OCI-LY7 (cell line): ENCODE measurements around the gene SIRT6. TPM values are rescaled to one million over a fixed set of nuclear protein-coding genes. Genes with fewer than 3 reads are reported as not detected.
A peak's percentile ranks its signal among the peaks of the same experiment; 100 is the strongest.

ENCODE experiments used
- BruUV-seq: library from RNA; stranded (reverse); fragments of 400-500 nt; replicated peaks from 2 replicates; lab custom pipeline; 2021; lab: Mats Ljungman, UMichigan
- CTCF ChIA-PET: fragments of 300-600 bp; sonication (Branson Sonifier 250); formaldehyde crosslinking; loops from one replicate; lab custom pipeline; 2022; ENCODE audit warnings: antibody characterized with exemption; ENCODE audit not compliant: unreplicated experiment; lab: Charles Lee
- POLR2A ChIA-PET: fragments of 300-600 bp; sonication (Branson Sonifier 250); formaldehyde crosslinking; loops from one replicate; lab custom pipeline; 2022; ENCODE audit warnings: antibody characterized with exemption; lab: Charles Lee
- DNase-seq: peaks from one replicate; pipeline ENCODE4 v3.0.0-alpha.2; 2015; ENCODE audit warnings: low spot score
- H2AFZ ChIP-seq: fragments of 200-600 bp; sonication (generic), shearing (Covaris generic); 2 replicates; pipeline ENCODE4 v1.6.1; 2014; ENCODE audit warnings: mild to moderate bottlenecking, antibody characterized with exemption, low read length, moderate library complexity
- H3K27ac ChIP-seq: fragments of 200-600 bp; sonication (generic); 2 replicates; pipeline ENCODE4 v1.5.1; 2014; ENCODE audit warnings: mixed run types, low read depth, mild to moderate bottlenecking, moderate library complexity, low read length, inconsistent platforms; ENCODE audit not compliant: poor library complexity, severe bottlenecking
- H3K36me3 ChIP-seq: fragments of 200-600 bp; sonication (generic); 2 replicates; pipeline ENCODE4 v1.6.1; 2014; ENCODE audit warnings: mild to moderate bottlenecking, antibody characterized with exemption, low read length, moderate library complexity, mixed read lengths; ENCODE audit not compliant: insufficient read depth
- H3K4me1 ChIP-seq: fragments of 200-600 bp; sonication (generic); 2 replicates; pipeline ENCODE4 v1.5.1; 2014; ENCODE audit warnings: mild to moderate bottlenecking, low read length; ENCODE audit not compliant: insufficient read depth, poor library complexity, severe bottlenecking
- H3K4me2 ChIP-seq: fragments of 200-600 bp; sonication (generic); 2 replicates; pipeline ENCODE4 v1.6.1; 2014; ENCODE audit warnings: mild to moderate bottlenecking, low read length
- H3K4me3 ChIP-seq: fragments of 200-600 bp; sonication (generic); 2 replicates; pipeline ENCODE4 v1.5.1; 2014; ENCODE audit warnings: mild to moderate bottlenecking, low read depth, low read length; ENCODE audit not compliant: poor library complexity, severe bottlenecking
- H3K79me2 ChIP-seq: fragments of 200-600 bp; sonication (generic); 2 replicates; pipeline ENCODE4 v1.6.1; 2016; ENCODE audit warnings: low read depth, mild to moderate bottlenecking, low read length, moderate library complexity, mixed read lengths; ENCODE audit not compliant: insufficient read depth
- H3K9me2 ChIP-seq: fragments of 200-600 bp; sonication (generic); 2 replicates; pipeline ENCODE4 v1.6.1; 2016; ENCODE audit warnings: mild to moderate bottlenecking, low read length, mixed read lengths; ENCODE audit not compliant: insufficient read depth
- H3K9me3 ChIP-seq: fragments of 200-600 bp; sonication (generic); 2 replicates; pipeline ENCODE4 v1.6.1; 2014; ENCODE audit warnings: mild to moderate bottlenecking, mixed run types, low read length, mixed read lengths
- H4K20me1 ChIP-seq: fragments of 200-600 bp; sonication (generic); 2 replicates; pipeline ENCODE4 v1.6.1; 2014; ENCODE audit warnings: mild to moderate bottlenecking, antibody characterized with exemption, low read length, moderate library complexity, mixed read lengths; ENCODE audit not compliant: insufficient read depth
- CTCF ChIP-seq: fragments of 200-600 bp; sonication (generic); conservative IDR thresholded peaks from 2 replicates; pipeline ENCODE4 v1.5.1; 2014; ENCODE audit warnings: mild to moderate bottlenecking, antibody characterized with exemption, low read length, moderate library complexity, mixed read lengths
- EZH2phosphoT487 ChIP-seq: fragments of 200-600 bp; sonication (generic); IDR thresholded peaks from 2 replicates; pipeline ENCODE4 v1.6.1; 2018; ENCODE audit warnings: low read depth, borderline replicate concordance, mild to moderate bottlenecking, mixed run types, antibody characterized with exemption, low read length, moderate library complexity, mixed read lengths
- intact Hi-C: fragments of 100-400 bp; cut with micrococcal nuclease; formaldehyde crosslinking; loops from one replicate; pipeline ENCODE4 v1.10.0; 2022; ENCODE audit not compliant: unreplicated experiment
- total RNA-seq, 2 experiments: library from RNA; depleted of rRNA in 1 of 2; stranded (reverse); fragments of >200 nt in 1 of 2; shearing (Covaris generic) in 1 of 2; gene quantifications; 2 replicates each; pipeline ENCODE4 v1.2.3, GENCODE V29; 2014 to 2022

Gene SIRT6
- total RNA-seq, 2 experiments from 2014 or later = 31.7 to 46.2 TPM

- Histone ChIP-seq H2AFZ (no peak overlapping the region), H3K9me2 (no peaks in the 10 kb centered on the region), H3K79me2 (peaks cover 14% of the 10 kb centered on the region; the same call in 1 of the 2 replicates), H3K9me3 (no peaks in the 10 kb centered on the region), H4K20me1 (no peaks in the 10 kb centered on the region), H3K36me3 (peaks cover 17% of the 10 kb centered on the region; the same call in 1 of the 2 replicates), H3K4me3 (peak overlapping the region; percentile 88), H3K4me2 (peak overlapping the region; percentile 90), H3K27ac (peak overlapping the region; percentile 76), H3K4me1 (peaks cover 25% of the 10 kb centered on the region)
- BruUV-seq = no TSS peak
- POLR2A ChIA-PET = no interaction called here
- TF ChIP-seq CTCF = no peak
- no peak for TF ChIP-seq EZH2phosphoT487
- DNase-seq = peak; percentile 30
- CTCF ChIA-PET = no interaction called here
- intact Hi-C loops = loop anchor here (5.0 kb wide), 1 partner anchor 119 kb away; no protein-coding TSS in a partner anchor
Observed at GRCh38 chr19:4181053-4181508, 1.3 kb downstream of the SIRT6 start.

- H3K4me3 ChIP-seq = no peak overlapping the region
- H4K20me1 ChIP-seq = no peaks in the 10 kb centered on the region
- no peaks in the 10 kb centered on the region for H3K9me2 ChIP-seq
- H3K36me3 ChIP-seq = peaks cover 17% of the 10 kb centered on the region; the same call in 1 of the 2 replicates
- TF ChIP-seq EZH2phosphoT487 (no peak), CTCF (no peak)
- H2AFZ ChIP-seq = no peak overlapping the region
- H3K4me1 ChIP-seq = peaks cover 17% of the 10 kb centered on the region
- CTCF ChIA-PET = no interaction called here
- no TSS peak for BruUV-seq
- no peak overlapping the region for H3K4me2 ChIP-seq
- no peak for DNase-seq
- peaks cover 14% of the 10 kb centered on the region; the same call in 1 of the 2 replicates for H3K79me2 ChIP-seq
- no peak overlapping the region for H3K27ac ChIP-seq
- intact Hi-C loops = no loop called here
- H3K9me3 ChIP-seq = no peaks in the 10 kb centered on the region
- POLR2A ChIA-PET = no interaction called here
Observed at GRCh38 chr19:4178990-4179389, 3.4 kb downstream of the SIRT6 start.

GRCh38 chr19:4177146-4177545 lies 5.2 kb downstream of the SIRT6 start:
- ChIA-PET POLR2A (no interaction called here), CTCF (interaction anchor here (0.6 kb wide), 1 partner anchor 59 kb away, joined by 3 read pairs; no protein-coding TSS in a partner anchor)
- no TSS peak for BruUV-seq
- H3K36me3 ChIP-seq = peaks cover 17% of the 10 kb centered on the region; the same call in 1 of the 2 replicates
- H2AFZ ChIP-seq = no peak overlapping the region
- H3K27ac ChIP-seq = no peak overlapping the region
- no peaks in the 10 kb centered on the region for H3K9me2 ChIP-seq
- H3K9me3 ChIP-seq = no peaks in the 10 kb centered on the region
- H3K4me2 ChIP-seq = no peak overlapping the region
- H3K79me2 ChIP-seq = peaks cover 14% of the 10 kb centered on the region; the same call in 1 of the 2 replicates
- no peak for DNase-seq
- intact Hi-C loops = no loop called here
- TF ChIP-seq EZH2phosphoT487 = no peak
- no peak for TF ChIP-seq CTCF
- no peak overlapping the region for H3K4me3 ChIP-seq
- H4K20me1 ChIP-seq = no peaks in the 10 kb centered on the region
- peaks cover 13% of the 10 kb centered on the region for H3K4me1 ChIP-seq
